Esophagus muscularis mucosa (tissue), 4 donors: ENCODE data around the gene CNTN3. TPM values are rescaled to one million over a fixed set of nuclear protein-coding genes. Genes with fewer than 3 reads are reported as not detected.

Experiments used
- DNase-seq: peaks from one replicate; pipeline ENCODE4 v3.0.0-alpha.2; 2017; ENCODE audit errors: extremely low spot score
- H3K27ac ChIP-seq, 4 donors: fragments of 200-600 bp; sonication (generic); replicated peaks in 1 of 4; 1 replicate in 3 of 4; 2 replicates in 1 of 4; pipeline ENCODE4 v1.5.1; 2016 to 2019; ENCODE audit warnings: mild to moderate bottlenecking in 1 of 4
- H3K27me3 ChIP-seq, 4 donors: fragments of 200-600 bp; sonication (generic); one replicate each; pipeline versions ENCODE4 v1.5.1 to v1.6.0; 2016 to 2019
- H3K36me3 ChIP-seq, 4 donors: fragments of 200-600 bp; sonication (generic); one replicate each; pipeline ENCODE4 v1.5.1; 2016 to 2019
- H3K4me1 ChIP-seq, 4 donors: fragments of 200-600 bp; sonication (generic); one replicate each; pipeline ENCODE4 v1.5.1; 2016 to 2019
- H3K4me3 ChIP-seq, 4 donors: fragments of 200-600 bp; sonication (generic); 1 replicate in 2 of 4; 2 replicates in 2 of 4; pipeline ENCODE4 v1.5.1; 2016 to 2019; ENCODE audit warnings: mild to moderate bottlenecking in 4 of 4, moderate library complexity in 1 of 4
- H3K9me3 ChIP-seq, 4 donors: fragments of 200-600 bp; sonication (generic); 1 replicate in 3 of 4; 2 replicates in 1 of 4; pipeline ENCODE4 v1.5.1; 2016 to 2019
- EP300 ChIP-seq: sonication (generic); formaldehyde crosslinking; IDR thresholded peaks from one replicate; pipeline ENCODE4 v1.6.1; 2017; ENCODE audit warnings: antibody characterized with exemption
- POLR2A ChIP-seq: fragments of 450-650 bp; IDR thresholded peaks from one replicate; pipeline ENCODE4 v1.6.1; 2017; ENCODE audit warnings: antibody characterized with exemption, moderate library complexity, mild to moderate bottlenecking, low read depth
- POLR2AphosphoS5 ChIP-seq, 2 donors: sonication (generic); formaldehyde crosslinking; IDR thresholded peaks; one replicate each; pipeline ENCODE4 v1.6.1; 2017; ENCODE audit warnings: antibody characterized with exemption in 2 of 2
- WGBS: methylation state at CpG from one replicate; pipeline ENCODE4 v1.1.5; 2018; 5-methylcytosine and 5-hydroxymethylcytosine counted together
- intact Hi-C: fragments of 100-400 bp; cut with DNase I; formaldehyde crosslinking; loops from one replicate; pipeline ENCODE4 v1.15.1; 2023
- total RNA-seq, 4 donors: library from RNA; depleted of rRNA; stranded (reverse); fragments of >200 nt; gene quantifications; one replicate each; pipeline versions ENCODE4 v1.1.0 to v1.2.1, GENCODE V29; 2016
- TF ChIP-seq, protein P1 (sequence below), 3 experiments: fragments of 200-600 bp in 2 of 3; fragments of 450-650 bp in 1 of 3; sonication (generic) in 2 of 3; IDR thresholded peaks; one replicate each; pipeline ENCODE4 v1.5.1; 2017 to 2019; ENCODE audit warnings: antibody characterized with exemption in 3 of 3, mild to moderate bottlenecking in 2 of 3, moderate library complexity in 1 of 3

CNTN3 gene
- total RNA-seq, 4 donors from 2014 or later = 0.91 to 1.4 (median 1.2) TPM

DNA sequence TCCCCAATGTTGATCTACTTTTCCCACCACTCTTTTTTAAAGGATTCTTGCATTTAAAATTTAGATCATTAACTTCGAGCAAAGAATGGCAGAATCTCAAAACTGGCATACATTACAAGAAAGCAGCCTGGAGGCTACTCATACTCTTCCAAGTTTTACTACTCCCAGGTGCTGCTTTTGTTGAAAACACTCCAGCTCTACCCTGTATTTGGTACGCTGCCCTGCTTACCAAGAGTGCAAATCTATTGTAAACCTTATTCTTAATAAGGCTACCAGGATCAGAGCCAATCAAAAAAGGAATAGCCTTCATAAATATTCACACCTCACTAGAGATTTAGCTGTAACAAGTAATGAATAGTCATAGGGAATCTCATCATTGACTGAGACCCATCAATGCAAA is 11.6 kb upstream of the CNTN3 start:
- no peak for TF ChIP-seq POLR2A
- TF ChIP-seq, protein P1, sequence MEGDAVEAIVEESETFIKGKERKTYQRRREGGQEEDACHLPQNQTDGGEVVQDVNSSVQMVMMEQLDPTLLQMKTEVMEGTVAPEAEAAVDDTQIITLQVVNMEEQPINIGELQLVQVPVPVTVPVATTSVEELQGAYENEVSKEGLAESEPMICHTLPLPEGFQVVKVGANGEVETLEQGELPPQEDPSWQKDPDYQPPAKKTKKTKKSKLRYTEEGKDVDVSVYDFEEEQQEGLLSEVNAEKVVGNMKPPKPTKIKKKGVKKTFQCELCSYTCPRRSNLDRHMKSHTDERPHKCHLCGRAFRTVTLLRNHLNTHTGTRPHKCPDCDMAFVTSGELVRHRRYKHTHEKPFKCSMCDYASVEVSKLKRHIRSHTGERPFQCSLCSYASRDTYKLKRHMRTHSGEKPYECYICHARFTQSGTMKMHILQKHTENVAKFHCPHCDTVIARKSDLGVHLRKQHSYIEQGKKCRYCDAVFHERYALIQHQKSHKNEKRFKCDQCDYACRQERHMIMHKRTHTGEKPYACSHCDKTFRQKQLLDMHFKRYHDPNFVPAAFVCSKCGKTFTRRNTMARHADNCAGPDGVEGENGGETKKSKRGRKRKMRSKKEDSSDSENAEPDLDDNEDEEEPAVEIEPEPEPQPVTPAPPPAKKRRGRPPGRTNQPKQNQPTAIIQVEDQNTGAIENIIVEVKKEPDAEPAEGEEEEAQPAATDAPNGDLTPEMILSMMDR (IDR thresholded peaks at IDR 0.05) = no peak
- no peak for TF ChIP-seq EP300
- TF ChIP-seq POLR2AphosphoS5 (IDR thresholded peaks at IDR 0.05) = no peak
- WGBS = 82% methylated on average over 2 of the region's 2 CpGs
- no peaks in the 10 kb centered on the region for H3K27me3 ChIP-seq
- H3K36me3 ChIP-seq = no peaks in the 10 kb centered on the region
- DNase-seq = no peak
- no peak overlapping the region for H3K4me3 ChIP-seq
- no peaks in the 10 kb centered on the region for H3K9me3 ChIP-seq
- no peak overlapping the region for H3K27ac ChIP-seq
- no peaks in the 10 kb centered on the region for H3K4me1 ChIP-seq
- intact Hi-C loops = no loop called here

DNA sequence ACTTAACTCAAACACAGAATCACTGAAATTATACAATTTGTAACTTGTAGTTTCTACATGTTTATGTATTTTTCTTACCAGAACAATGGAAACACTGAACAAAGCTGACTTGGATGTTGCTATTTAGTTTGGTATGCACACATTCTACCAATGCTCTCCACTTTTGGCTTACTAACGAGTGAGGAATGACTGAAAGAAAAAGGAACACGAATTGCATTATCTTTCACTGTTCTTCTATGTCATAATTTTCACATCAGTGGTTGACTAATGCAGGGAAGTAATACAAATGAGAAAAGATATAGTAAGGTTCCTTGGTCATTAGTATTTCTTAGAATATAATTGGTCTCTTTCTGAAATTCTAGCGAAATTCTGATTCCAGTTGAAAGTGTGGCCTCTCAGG is 9.8 kb upstream of the CNTN3 start:
- Histone ChIP-seq H3K27ac (no peak overlapping the region), H3K4me3 (no peak overlapping the region), H3K9me3 (no peaks in the 10 kb centered on the region), H3K27me3 (no peaks in the 10 kb centered on the region), H3K36me3 (no peaks in the 10 kb centered on the region), H3K4me1 (no peaks in the 10 kb centered on the region)
- DNase-seq = no peak
- intact Hi-C loops = no loop called here
- 78% methylated on average over 3 of the region's 3 CpGs for WGBS
- no peak for TF ChIP-seq EP300
- TF ChIP-seq, protein P1 (IDR thresholded peaks at IDR 0.05) = no peak
- no peak for TF ChIP-seq POLR2AphosphoS5 (IDR thresholded peaks at IDR 0.05)
- no peak for TF ChIP-seq POLR2A

DNA sequence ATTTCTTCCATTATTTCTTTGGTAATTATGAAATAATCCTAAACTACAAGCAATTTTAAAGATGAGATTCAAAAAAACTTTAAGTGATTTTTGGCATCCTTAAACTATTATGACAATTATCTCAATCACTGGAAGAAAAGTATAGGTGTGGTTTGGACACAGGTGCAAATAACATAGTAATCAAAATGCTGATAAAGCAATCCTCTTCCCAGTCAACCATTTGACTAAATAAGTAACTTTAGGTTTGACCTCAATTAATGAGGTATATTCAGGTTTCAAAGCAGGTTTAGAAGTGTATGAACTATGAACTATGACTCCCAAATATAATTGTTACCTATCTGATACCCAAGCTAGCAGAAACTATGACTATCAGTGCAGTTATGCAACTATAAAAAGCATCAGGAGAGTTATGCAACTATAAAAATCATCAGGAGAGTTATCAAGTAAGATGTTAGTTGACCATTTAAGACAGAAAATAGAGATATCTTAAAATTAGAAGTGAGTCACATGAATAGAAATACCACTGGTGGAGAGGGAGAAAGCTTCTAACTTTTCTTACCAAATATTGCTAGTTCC is 8.9 kb upstream of the CNTN3 start:
- no peaks in the 10 kb centered on the region for H3K9me3 ChIP-seq
- no peaks in the 10 kb centered on the region for H3K4me1 ChIP-seq
- no peaks in the 10 kb centered on the region for H3K36me3 ChIP-seq
- DNase-seq = no peak
- H3K27ac ChIP-seq = no peak overlapping the region
- TF ChIP-seq POLR2A = no peak
- TF ChIP-seq POLR2AphosphoS5 (IDR thresholded peaks at IDR 0.05) = no peak
- TF ChIP-seq, protein P1 (IDR thresholded peaks at IDR 0.05) = no peak
- no peak for TF ChIP-seq EP300
- intact Hi-C loops = no loop called here
- no peaks in the 10 kb centered on the region for H3K27me3 ChIP-seq
- H3K4me3 ChIP-seq = no peak overlapping the region

DNA sequence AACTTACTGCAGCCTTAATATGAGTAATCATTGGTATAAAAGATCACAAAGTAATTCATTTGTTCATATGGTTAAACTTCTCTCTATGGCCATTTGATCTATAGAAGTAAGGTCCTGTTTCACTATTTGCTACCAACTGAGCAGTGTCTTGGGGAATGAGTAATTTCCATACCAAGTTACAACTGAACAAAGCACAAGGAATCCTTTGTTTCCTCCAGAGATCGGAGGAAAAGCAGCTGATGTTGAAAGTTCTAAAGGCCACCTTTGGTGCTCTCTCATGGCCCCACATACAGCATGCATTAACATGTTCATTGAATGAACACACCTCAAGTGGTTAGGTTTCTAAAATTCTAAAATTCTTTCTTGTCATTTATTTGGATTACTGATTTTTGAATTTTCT is 7.1 kb upstream of the CNTN3 start:
- intact Hi-C loops = no loop called here
- Histone ChIP-seq H3K9me3 (no peaks in the 10 kb centered on the region), H3K27me3 (no peaks in the 10 kb centered on the region), H3K4me1 (no peaks in the 10 kb centered on the region), H3K27ac (no peak overlapping the region), H3K36me3 (no peaks in the 10 kb centered on the region), H3K4me3 (no peak overlapping the region)
- no peak for DNase-seq
- TF ChIP-seq POLR2AphosphoS5 (IDR thresholded peaks at IDR 0.05) = no peak
- no peak for TF ChIP-seq EP300
- TF ChIP-seq, protein P1 (IDR thresholded peaks at IDR 0.05) = no peak
- TF ChIP-seq POLR2A = no peak
- WGBS = 67% methylated on average over 1 of the region's 1 CpG

DNA sequence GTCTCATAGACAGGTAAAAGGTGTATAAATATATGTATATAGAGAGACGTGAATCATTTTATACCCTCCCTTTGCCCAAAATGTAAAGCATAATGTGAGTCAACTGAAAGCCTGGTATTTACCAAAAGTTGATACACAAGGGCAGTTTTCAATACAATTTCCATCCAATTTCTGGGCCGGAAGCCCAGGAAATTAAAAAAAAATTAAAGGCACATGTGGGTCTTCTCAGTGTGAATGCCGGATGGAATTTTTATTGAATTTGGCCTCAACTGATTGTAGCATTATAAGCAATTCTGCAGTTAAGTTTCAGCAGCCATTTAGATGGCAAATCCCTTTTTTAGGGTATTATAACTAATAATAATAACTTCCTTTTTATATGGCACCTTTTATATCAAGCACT is 3.3 kb upstream of the CNTN3 start:
- DNase-seq = no peak
- no peaks in the 10 kb centered on the region for H3K36me3 ChIP-seq
- no peaks in the 10 kb centered on the region for H3K9me3 ChIP-seq
- peaks cover 0 to 22% (median 0%) of the 10 kb centered on the region in 4 donors for H3K27me3 ChIP-seq
- TF ChIP-seq POLR2A (no peak), EP300 (no peak), POLR2AphosphoS5 (IDR thresholded peaks at IDR 0.05) (no peak)
- TF ChIP-seq, protein P1 (IDR thresholded peaks at IDR 0.05) = no peak
- WGBS = 58% methylated on average over 3 of the region's 3 CpGs
- no peak overlapping the region for H3K27ac ChIP-seq
- peaks cover 5 to 15% (median 11%) of the 10 kb centered on the region in 4 donors for H3K4me1 ChIP-seq
- H3K4me3 ChIP-seq = no peak overlapping the region
- intact Hi-C loops = no loop called here
